HG03575 (cell line): ENCODE data around the gene CCDC93.

Experiments
- ATAC-seq: cut with Tn5 transposase; IDR thresholded peaks from one replicate; pipeline ENCODE4 v1.9.1; 2021; ENCODE audit not compliant: unreplicated experiment, insufficient number of reproducible peaks, low FRiP score; ENCODE audit errors: extremely low read depth

The CCDC93 gene

DNA sequence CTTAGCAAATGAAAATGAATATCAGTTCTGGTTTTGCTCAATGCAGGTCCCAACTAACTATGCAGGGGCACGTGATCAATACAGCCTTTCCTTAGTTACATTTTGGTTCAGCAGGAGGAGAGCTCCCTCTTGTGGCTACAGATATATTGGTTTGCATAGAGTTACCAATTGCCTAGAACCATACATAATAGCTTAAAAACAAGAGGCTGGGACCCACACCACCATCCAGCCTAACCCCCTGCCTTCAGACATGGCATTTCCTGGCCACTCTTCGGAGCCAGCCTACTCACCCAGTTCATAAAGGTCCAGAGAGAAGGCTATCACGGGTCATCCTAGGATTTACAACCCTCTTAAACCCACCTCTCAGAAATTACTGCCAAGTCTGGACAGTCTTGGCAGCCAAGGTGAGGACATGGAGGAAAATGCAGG lies 10.5 kb downstream of the CCDC93 start:
- peak; percentile 96 for ATAC-seq

DNA sequence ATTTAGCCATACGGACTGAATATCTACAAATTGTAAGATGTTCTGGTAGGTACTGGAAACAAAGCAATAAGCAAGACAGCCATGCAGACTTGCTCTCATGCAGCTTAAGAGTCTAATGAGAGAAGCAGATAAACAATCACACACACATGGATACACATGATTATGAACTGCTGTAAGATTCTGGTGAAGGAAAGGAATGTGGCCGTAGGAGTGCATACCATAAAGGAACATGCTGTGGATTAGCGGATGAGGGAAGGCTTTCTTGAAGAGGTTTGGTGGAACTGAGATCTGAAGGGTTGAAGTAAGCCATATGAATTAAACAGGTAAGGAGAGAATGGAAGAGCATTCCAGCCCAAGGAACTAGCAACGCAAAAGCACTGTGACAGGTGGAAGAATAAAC lies 13.8 kb downstream of the CCDC93 start:
- no peak for ATAC-seq

DNA sequence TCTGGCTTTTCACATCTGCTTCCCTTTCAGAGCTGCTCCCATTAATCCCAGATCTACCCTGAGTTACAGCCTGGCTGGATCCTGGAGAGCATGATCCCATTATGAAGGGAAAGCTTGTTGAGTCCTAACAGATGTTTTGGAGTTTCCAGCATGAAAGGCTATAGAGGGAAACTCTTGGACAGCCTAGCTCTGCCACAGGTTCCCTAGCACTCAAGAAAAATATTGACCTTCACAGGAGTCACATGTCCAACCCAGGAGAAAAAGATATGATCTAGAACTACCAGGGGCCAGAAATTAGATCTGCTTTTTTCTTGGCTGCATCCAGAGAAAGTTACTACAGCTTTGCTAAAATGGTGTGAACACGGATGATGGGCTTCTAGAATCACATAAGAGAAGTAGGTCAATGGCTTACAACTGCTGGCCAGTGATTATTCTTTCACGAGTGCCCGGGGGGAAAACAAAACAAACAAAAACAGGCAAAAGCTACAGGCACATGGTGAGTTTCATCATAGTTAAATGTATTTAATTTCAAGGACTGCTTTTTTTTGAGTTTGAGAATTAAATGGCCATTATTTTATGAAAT lies 15.9 kb downstream of the CCDC93 start:
- ATAC-seq, result no peak

DNA sequence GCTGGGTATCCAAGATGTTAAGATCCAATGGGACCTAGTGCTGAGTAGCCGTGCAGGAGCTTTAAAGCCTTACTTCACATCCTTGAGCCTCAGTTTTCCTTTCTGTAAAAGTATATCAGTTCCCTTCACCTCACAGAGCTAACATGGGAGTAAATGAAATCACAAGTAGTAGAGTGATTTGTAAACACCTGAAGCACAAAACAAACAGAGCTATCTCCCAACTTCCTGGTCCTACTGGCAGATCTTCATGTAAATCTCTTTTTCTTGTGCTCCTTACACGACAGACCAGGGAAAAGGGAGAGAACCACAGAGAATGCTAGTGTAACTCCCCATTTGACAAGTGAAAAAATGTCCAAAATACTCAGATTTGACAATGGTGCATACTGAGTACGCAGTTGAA lies 17.3 kb downstream of the CCDC93 start:
- no peak for ATAC-seq

DNA sequence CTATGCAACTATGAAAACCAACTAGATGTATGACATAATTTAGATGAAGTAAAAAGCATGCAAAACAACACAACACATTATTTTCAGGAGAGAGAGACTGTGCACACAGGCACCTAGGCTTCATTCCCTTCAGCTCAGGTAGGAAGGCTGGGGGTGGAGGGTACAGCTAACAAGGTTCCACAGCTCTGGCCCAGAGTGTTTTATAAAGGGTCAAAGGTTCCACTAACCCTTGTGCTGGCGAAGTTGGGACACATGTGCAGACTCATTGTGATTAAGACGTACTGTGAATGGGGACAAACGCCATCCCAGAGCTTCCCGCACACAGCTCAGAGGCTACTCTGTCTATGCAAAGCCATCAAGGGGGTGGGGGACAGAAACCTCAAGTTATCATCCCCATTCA lies 19.1 kb downstream of the CCDC93 start:
- ATAC-seq, result no peak

DNA sequence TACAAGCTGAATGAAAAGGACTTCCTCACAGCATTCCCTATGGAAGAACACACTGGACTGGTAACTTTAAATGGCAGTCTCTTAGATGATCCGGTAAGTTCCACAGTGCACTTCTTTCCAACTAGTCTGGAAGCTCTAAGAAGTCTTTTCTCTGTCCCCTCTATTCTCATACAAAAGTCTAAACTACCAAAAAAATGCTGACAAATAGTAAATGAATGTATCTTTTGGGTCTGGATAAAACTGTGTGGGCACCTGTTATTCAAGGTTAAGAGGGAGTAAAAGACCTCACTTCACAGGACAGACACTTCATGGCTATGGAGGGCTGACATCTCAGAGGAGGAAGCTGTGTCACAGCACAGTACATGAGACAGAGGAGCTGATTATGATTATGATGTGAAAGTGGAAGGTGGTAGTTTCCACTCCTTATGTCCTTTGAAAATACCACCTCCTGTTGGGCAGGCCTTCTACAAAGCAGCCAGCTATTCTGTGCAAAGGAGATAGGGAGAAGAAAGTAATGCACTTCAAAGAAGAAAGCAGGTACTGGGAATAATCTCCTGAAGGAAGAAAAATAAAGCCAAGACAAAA lies 23.9 kb downstream of the CCDC93 start:
- ATAC-seq, result no peak

DNA sequence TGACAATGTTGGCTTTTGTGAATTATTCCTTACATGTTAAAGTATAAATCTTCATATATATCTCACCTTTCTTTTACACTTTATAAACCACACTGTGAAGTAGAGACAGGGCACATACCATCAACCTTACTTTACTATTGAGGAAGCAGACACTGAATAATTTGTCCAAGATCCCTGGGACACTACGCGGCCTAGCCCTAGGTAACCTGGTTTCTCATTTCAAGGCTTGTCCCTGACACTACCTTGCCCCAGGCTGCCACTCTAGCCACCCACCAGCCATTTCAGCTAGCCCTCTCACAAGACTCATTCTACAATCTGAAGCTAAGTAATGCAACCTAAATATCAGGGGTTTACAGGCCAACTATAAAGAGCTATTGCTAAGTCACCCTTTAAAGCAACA lies 26.7 kb downstream of the CCDC93 start:
- ATAC-seq, result no peak

DNA sequence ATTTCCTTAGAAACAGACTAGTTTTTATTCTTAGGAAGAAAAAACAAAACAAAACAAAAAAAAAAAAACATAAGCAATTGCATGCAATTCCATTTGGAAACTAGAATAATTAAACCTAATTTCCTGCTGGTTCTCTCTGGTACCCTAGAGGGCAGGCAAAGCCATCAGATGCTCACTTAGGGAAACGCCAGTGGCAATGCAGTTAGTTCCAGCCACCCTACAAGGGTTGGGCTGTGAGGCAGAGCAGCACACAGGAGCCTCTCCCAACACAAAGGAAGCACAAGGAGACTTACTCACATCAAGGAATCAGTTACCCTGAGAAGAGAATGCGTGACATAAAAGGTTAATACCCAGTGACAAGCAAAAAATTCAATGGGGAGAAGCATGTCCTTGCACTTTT lies 28.8 kb downstream of the CCDC93 start:
- ATAC-seq, result no peak

DNA sequence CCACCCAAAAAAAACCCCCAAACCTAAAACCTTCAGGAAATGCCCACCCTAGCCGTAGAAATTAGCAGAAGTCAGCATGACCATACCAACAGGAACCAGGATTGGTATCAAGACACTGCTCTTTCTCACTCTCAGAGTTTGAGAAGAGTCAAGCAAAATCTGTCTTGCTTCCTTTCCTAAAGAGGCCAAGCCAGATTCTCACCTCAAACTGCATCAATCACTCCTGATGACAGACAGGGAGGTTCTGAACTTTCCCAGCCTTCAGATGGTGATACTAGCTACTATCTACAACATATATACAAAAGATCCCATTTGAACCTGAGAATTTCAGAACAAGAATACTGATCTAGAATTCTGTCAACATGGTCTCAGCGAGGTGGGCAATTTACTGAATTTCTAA lies 29.7 kb downstream of the CCDC93 start:
- ATAC-seq, result no peak

DNA sequence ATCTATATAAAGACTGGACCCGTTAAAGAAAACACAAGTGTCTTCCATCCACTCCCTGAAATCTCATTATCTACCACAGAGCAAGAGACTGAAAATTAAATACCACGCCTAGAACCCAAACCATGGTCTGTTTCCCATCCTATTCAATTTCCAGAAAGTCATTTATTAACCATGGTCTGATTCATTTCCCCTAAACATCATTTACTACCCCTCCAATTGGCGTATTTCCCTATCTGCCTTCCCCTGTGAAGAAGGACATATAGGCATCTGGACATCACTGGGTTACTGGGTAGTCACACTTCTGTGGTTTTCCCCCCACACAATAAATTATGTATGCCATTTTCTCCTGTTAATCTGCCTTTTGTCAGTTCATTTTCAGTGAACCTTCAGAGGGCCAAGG lies 30.8 kb downstream of the CCDC93 start:
- no peak for ATAC-seq

DNA sequence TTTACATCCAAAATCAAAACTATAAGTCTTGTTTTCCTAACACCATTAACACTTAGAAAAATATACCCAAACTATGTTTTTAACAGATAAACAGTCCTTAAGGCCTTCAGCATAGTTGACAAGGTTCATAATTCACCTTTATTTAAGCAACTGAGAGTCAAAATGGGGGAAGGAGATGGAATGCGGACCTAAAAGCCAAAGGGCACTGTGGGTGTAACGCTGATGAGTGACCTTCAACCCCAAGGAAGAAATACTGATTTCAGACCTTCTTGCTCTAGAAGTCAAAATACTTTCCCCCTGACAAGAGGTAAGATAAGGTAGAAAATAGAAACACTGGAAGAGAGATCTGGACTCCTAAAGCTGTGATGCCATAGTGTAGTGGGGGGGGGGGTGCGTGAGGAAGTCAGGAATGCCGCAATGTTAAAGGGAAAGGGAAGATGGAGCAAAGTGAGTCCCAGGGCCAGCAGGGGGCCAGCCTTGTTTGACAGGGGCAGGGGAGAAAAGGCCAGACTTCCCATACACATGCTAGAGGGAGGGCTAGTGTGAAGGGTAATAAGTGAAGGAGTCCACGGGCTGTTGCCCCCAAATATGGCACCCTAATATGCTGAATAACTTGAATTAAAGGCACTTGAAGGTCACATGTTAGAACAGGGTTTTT lies 31.4 kb downstream of the CCDC93 start:
- no peak for ATAC-seq

DNA sequence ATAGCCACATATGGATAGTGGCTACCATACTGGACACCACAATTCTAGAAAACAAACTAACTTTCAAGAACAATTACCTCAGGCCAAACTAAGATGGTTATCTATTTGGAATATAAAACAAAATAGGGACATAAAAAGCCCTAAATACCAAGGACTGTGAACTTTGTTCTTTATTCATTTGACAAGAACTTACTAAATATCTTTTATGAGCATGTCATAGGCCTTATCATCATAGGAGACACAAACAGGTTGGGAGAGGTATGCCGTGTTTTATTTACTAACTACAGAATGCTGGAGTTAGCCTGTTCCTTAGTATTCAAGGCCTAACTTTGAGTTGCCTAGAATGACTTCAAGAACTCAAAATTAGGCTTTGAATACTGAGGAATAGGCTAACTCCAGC lies 32.1 kb downstream of the CCDC93 start:
- no peak for ATAC-seq

DNA sequence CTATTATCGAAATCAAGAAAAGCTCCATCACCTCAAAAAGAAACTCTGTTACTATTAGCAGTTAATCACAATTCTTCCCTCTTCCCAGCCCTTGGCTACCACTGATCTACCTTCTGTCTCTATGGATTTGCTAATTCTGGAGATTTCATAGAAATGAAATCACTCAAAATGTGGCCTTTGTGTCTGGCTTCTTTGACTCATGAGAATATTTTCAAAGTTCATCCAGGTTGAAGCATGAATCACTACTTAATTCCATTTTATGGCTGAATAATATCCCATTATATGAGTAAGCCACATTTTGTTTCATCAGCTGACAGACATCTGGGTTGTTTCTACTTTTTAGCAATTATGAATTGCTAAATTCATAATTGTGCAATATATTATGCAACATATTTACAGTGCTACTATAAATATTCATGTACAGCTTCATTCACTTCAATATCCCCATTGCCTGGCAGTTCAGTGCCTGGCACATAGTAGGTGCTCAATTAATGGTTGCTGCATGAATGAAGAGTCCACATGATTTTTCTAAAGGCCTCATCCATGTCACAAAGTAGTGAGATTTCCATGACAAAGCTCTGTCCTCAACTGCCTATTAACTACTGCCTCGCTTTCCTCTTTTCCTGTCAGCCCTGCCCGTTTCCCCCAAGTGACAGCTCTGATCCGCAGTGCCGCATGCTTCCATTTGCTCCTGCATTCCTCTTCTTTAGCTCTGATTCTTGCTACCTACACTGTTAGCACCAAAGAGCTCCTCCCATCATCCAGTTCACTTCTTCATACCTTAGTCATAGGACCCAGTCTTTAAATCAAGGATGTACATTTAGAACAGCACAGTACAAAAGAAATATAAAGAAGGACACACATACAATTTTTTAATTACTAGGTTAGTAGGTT lies 32.8 kb downstream of the CCDC93 start:
- ATAC-seq, result no peak

DNA sequence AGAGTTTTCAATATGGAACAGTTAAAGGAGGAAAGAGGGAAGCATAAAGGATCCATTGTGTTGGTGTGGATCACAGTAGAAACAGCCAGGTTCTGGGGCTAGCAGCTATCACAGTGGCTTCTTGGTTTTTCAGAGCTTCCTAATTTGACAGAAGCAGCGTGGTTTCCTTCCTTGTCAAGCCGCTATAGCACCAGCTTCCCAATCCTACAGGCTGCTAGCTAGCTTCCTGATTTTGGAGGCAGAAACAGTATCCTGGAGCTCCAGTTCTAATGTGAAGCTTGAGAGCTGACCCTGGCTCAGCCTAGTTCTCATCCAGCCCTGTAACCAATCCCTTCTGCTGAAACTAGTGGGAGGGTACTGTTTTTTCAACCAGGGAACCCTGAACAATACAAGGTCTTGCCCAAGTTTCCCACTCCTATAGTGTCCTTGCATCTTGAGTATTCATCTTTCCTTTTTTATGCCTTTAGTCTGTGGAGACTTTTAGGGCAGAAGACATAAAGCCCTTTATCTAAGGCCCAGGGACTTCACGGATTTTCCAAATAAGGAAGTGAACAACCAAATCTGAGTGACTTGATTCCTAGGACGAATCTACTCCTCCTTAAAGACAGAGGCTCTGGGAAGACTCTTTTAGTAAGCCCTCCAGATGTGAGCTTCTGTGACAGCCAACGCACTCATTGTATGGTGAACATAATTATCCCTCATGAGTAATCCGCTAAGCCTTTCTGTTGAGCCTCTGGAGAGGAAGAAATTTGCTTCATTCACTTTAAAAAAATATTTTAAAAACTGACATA lies 33.8 kb downstream of the CCDC93 start:
- no peak for ATAC-seq

DNA sequence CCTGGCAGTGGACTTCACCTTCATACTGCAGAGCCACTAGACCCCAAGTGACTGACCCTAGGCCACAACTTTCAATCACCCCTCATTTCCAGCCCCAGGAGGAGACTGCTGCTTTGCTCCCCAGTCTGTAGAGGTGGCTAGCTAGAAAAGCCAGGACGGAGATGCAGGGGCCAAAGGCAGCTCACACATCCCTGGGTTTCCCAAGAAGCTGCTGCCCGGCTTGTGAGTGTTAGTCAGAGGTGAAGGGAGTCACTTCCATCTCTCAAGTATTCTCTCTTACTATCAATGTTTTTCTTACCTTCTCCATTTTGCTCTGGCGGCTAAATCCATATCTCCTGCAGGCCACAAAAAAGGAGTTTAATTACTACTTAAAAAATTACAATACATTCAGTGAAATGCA lies 36.2 kb downstream of the CCDC93 start:
- ATAC-seq, result no peak

DNA sequence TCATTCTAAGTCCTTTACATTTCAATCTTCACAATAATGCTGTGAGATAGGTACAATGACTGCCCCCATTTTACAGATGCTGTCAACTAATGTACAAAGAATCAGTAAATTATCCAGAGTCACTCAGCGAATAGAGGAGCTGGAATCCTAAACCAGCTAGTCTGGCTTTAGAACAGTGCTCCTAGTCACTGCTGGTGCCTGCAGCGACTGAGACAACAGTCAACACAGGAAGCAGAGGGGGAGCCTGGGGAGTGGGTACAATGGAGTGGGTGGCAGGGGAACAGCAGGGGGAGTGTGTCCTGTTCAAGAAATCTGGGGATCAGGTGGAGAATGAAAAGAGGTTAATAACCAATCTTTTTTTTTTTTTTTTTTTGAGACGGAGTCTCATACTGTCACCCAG lies 37.3 kb downstream of the CCDC93 start:
- ATAC-seq, result no peak

DNA sequence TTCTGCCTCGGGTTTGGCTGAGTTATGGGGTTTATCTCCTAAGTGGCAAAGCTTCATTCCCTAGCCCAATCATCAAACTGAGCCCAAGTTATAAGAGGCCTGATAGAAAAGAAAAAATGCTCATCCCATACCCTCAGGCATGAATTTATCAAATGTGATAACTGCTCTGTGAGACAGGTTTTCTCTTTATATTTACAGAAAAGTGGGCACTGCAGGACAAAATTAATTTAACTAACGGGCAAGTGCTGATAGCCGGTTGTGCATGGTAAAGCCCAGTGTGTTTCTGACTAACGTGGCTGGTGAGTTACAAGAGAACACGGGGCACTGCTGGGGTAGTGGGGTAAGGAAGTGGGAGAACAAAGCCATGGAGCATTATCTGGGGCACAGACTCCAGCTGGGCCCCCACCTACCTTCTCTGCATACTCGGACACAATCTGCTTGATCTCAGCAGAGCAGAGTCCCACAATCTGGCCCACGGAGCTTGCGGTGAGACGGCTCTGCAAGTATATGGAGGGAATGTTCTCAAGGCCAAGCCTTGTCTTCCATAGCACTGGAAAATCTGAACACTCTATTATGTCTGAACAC lies 40.3 kb downstream of the CCDC93 start:
- ATAC-seq, result no peak

DNA sequence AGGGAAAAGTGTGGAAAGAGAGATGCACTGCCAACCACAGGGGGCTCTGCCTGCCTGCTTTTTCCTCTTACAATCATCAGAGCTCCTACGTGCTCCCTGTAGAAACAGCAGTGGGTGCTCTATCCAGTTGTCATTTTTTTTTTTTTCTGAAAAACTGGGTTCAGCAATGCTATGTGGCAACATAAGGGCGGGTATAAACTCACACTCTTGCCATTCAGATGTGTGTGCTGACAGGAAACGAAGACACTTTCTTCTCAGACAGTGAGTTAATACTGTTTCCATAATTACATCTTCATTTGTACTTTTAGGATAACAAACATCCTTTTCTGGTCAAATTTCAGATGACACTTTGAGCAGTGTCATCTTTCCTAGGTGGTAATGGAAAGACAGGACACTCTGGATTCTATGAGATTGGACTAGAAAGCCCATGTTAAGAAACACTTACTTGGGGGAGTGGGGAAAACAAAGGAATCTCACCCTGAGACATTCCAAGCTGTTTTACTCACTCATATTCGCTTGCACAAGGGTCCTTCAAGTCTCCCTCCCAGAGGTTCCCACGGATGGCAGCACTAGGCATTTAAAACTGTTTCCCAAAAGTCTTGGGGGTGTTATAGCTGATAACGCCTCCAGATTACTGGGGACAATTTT lies 41.3 kb downstream of the CCDC93 start:
- ATAC-seq, result no peak
